DMS153 treated with DMSO at 0.1 percent for 48 hours (cell line): ENCODE measurements around the gene ZNF106.

ENCODE experiments used
- DNase-seq: peaks from one replicate; lab custom pipeline; 2025; ENCODE audit not compliant: unreplicated experiment; lab: John Stamatoyannopoulos, UW

The ZNF106 gene

DNA sequence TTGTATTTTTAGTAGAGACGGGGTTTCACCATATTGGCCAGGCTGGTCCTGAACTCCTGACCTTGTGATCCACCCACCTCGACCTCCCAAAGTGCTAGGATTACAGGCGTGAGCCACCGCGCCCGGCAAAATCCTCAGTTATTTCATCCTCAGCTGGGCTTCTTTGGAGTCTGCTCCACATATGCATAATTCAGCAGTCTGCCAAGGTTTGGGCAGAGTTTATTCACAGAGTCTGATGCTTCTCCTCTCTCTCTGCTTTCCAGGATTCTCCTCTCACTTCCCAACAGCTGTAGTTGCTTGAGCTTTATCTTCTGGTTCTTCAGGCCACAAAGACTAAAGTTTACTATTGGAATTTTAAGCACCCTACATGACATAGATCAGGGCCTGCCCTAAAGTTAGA is 8.2 kb downstream of the ZNF106 start:
- DNase-seq = no peak

DNA sequence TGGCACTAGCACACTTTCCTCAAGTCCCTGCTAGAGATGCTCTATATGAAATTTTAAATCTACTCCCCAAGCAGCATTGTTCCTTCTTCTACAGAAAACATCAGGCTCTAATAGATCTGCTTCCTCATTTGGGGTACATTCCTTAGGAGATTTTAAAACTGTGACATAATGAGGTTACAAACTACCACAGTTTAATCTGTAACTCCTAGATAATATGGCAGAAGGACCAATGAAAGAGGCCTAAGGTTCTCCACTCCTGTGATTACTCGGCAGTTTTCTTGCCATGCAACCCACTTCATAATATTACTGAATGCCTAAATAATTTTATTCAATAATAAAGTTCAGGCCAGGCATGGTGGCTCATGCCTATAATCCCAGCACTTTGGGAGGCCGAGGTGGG is 16.1 kb downstream of the ZNF106 start:
- DNase-seq = no peak

DNA sequence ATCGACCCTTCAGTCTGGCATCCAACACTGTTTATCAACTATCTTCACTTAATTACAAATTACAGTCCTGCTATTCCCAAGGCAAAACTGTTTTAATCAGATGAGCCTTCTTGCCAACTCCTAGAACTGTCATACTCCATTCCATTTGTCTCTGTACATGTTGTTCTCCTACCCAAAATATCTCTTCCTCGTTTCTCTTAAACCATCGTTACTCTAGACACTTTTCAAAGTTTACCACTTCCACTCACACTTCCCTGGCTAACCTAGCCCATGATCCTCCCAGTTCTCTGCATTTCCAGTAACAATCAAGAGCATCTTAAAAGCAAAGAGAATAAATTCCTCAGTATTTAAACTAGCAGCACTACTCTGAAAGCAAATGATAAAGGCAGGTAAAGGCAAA is 19.9 kb downstream of the ZNF106 start:
- no peak for DNase-seq

DNA sequence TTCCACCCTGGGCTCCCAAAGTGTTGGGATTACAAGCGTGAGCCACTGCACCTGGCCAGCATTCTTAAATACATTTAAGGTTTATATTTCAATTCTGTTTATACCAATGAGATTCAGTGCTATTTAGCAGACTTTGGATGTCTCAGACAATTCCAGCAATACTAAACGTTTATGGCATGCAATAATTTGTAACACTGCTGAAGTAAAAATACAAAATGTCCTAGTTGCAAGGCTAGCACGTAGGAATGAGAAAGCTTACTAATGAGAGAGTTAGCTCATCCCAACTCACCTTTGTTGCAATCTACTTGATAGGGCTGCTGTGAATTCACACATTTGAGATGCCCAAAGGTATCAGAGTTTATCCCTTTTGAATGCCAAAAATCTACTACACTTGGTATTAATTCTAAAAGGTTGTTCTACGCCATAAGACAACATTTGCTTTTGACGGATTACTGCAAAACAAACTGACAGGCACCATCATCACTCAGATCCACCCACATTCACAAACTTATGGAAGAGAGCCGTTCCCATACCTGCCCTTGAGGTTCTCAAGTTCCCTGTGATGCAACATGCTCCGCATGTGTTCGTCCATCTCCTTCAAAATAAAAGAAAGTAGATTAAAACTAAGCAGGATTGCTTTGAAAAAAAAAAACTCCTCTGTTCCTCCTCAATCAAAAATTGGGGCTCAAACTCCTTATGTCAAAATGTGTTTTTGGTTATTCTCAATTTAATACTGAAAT is 25.3 kb downstream of the ZNF106 start:
- DNase-seq = no peak

DNA sequence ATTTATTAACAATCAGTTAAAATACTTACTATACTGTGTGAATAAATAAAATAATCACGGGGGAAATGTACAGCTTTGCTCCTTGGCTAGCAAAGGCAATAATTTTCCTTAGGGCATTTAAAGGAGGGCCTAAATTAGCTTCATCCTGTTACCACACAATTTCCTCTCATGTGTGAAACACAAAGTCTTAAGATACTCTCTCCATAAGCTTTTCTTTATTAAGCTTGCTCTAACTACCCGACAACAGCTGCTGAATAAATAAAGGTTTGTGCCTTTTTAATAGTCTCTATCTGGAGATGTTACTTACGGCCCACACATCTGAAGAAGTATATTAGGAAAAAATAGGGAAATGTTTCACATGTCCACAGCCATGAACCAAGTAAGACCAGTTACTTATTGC is 29.7 kb downstream of the ZNF106 start:
- DNase-seq = no peak

DNA sequence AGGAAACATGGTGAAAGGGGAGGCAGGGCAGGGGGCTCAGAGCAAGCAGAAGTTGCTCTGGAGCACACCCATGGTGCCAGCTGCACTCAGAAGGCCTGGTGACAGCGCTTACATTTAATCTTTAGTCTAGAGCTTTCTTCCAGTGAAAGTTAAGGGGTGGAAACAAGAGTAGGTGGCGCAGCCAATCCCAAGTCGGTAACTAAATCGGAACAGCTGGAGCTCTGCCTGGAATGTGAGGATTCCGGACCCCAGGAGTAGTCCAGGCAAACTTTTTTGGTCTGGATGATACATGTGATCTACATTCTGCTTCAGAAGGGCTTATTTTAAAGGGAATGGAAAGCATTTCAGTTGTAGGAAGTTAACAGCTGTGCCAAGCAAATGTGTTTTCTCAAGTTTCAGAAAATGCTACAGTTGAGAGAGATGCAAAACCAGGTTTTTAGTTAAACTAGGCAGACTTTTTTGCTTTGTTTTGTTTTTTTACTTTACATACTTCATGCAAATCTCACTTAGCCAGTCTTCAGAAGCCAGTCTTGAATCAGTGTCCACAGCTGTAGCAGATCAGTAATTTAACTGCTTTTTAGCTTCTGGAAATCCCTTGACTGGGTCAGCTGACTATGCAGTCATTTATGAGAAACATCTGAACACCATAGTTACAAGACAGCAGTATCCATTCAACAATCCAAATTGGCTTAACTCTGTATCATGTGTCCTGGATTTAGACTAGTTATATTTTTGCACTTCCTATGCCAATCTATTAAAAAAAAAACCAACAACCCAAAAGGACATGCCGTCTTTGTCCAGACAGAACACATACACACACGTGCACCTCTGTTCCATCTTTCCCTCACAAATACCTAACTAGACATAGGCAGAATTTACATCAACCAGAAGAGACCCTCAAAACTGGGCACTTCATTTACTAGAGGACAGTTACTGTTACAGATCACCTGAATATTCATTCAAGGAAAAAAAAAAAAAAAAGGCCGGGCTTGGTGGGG is 33.2 kb downstream of the ZNF106 start:
- no peak for DNase-seq

DNA sequence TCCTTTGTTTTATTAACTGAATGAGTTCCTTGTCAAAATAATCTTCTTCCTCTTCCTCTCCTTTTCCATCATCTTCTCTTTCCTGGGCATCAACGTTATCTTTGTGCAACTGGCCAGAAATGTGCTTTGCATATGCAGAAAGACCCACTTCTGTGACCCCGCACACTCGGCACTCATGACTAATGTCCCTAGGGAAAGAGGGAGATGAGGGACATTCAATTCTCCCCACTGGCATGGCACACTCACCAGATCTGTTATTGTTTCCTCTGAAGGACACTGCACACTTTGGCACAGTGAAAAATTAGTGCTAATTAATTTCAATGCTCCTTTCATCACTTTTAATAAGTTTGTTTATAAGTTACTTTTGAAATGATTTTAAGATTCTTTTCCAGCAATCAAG is 34.0 kb downstream of the ZNF106 start:
- DNase-seq = no peak

DNA sequence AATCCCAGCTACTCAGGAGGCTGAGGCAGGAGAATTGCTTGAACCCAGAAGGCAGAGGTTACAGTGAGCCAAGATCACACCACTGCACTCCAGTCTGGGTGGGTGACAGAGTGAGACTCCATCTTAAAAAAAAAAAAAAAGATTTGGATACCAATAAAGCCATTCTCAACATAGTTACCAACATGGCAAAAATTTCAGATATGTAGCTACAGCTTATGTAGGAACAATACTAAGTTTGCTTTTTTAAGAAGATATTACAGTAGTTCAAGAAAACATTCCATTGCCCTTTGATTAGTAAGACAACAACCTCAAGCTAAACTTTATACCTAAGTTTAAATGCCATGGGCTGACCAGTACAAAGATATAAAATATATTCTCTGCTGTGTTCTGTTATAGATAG is 34.4 kb downstream of the ZNF106 start:
- no peak for DNase-seq

DNA sequence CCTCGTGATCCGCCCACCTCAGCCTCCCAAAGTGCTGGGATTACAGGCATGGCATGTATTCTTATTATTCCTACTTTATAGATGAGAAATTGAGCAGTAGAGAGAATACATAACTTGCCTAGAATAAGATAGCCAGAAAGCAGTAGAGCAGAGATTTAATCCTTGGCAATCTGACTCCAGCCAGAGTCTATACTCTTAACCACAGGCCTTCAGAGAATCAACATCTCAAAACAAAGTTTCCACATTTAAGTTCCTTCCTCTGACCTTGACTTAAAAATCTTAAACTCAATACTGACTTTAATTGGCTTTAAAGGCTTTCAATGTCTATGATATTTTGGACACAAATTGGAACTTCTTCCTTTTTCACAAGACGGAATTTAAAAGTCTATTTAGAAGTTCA is 37.1 kb downstream of the ZNF106 start:
- no peak for DNase-seq

DNA sequence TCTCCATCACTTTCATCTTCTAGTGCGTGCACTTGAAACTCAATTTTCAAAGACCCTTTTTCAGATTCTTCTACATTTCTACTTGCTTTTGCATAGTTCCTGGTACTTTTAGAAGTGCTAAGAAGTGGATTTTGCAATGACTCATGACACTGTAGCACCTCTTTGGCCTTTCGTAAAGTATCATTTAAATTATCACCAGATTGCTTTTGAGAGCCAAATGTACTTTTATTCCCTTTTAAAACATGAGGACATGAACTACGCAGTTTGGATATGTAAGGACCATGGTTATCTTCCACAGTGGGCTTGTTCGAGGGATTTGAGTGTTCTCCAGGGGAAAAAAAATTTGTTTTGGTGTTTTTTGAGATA is 40.5 kb downstream of the ZNF106 start:
- DNase-seq = no peak

DNA sequence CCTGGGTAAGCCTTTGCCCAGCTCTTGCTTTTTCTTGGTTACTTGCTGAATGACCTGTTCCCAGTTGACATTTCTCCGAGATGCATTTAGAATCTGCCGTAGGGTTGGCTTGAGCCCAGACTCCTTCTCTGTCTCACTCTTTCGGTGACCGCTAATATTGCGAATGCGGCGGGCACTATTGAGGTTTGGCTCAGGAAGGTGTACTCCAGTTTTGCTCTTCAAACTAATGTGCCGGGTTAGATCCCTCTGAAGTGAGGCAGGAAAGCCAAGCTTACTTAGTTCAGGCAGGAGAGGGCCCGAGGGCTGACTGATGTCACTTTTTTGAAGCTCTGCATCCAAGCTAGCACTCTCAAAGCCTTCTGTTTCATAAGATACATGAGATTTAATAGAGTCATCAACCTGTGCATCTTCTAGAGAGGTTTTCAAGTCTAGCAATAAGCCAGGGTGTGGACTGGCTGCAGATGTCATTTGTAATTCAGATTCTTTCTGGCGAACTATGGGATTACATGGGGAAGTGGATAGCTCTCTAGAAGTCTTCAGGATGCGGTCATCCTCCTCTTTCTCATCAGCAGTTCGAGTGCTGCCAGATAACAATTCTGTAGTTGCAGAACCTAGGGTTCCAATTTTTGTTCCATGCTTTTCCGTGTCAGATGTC is 41.0 kb downstream of the ZNF106 start:
- no peak for DNase-seq

DNA sequence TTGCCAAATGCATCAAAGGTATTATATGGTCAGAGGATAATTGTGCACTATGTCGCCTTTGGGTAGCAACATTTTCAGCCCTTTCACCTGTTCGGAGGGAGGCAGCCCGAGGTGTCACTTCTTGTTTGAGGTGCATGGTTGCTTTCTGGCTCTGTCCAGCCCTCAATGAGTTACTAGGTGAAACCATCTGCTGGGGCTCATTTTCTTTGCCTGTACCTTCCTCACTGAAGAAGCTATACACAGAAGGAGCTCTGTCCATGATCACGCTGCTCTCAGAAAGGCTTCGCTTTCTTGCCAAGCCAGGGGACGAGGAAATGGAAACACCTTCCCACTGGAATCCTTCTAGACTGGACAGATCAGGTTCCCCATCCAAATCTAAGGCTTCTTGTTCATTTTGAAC is 42.7 kb downstream of the ZNF106 start:
- DNase-seq = no peak

DNA sequence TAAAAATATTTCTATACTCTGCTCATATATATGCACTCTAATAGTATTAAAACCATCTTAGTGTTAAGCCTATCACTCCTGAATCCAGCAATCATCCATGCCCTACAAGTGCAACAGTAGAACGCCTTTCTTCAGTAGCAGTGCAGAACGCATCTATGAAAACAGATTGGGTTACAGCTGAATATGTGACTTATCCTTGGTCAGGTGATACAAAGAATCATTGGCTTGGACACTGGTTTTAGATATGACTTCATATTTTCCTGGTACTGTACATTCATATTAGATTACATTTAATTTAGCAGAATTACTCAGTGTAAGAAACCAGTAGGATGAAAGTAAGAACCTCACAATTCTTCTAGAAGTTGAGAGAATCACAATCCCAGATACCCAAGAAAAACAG is 43.3 kb downstream of the ZNF106 start:
- no peak for DNase-seq

DNA sequence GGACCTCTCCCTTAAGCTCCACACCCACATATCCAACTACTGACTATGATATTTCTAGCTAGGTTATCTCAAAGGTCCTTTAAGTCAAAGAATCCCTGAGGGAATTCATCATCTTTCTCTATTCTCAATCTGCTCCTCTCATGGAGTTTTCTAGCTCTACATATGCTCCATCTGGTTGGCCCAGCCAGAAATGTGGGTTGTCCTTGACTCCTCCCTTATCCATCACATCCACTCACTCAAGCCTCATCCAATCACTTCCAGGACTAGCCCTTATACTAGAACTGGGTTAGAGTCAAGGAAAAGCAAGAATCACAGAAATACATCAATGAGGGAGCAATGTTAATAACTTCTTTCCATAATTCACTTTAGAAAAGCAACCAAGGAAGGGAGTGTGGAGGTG is 45.4 kb downstream of the ZNF106 start:
- DNase-seq = no peak

DNA sequence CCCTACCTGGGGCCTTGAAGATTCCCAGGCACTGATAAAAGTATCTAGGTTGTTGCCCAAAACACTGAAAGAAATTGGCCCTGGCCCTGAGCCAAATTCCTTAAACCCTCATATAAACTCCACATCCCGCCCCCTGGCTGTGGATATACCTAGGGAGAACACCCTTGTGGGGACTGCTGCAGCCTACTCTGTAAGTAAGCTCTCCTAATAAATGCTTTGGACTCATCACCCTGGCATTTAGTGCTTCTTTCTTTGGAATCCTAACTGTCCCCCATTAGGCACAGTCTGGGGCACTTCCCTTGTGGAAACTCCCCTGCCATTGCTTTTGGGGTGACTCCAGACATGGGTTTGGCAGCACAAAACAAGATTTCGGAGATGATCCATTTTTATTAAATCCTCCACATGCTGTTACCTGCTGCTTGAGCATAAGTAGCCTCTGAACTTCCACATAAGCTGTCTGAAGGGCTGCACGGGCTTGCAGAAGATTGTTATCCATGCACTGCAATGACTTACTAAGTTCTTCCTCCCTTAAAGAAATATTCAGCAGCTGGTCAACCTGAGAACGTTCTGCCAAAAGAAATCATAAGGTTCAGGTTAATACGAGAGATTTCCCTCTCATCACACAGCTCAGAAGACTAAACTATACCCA is 46.4 kb downstream of the ZNF106 start:
- no peak for DNase-seq

DNA sequence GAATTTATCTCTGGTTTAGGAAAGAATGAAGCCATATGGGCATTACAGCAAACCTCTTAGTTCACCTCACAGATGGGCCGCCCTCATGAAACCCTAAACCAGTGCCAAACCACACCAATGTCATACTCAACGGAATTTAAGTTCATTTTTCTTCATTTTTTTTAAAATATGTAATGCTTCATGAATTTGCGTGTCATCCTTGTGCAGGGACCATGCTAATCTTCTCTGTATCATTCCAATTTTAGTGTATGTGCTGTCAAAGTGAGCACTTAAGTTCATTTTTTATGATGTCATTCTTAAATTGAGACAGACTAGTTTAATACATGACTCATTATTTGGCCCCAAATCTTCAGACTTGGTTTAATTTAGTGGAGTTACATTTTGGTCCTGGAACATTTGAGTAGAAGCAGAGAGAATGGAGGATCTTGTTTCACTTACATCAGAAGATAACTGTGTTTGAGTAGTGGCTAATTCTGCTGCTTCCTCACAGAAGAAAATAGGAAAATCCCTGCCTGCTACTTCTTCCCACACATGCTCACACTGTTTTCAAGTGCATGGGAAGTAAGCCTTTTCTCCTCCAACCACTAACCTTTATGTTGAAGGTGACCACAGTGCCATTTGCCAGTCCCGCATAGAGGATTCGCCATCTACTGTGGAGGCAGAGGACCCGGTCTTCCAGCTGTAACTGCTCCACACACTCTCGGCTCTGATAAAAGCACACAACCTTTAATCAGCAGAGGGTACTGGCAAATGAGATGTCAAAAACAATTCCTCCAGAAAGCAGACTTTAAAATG is 63.3 kb downstream of the ZNF106 start:
- DNase-seq = no peak

DNA sequence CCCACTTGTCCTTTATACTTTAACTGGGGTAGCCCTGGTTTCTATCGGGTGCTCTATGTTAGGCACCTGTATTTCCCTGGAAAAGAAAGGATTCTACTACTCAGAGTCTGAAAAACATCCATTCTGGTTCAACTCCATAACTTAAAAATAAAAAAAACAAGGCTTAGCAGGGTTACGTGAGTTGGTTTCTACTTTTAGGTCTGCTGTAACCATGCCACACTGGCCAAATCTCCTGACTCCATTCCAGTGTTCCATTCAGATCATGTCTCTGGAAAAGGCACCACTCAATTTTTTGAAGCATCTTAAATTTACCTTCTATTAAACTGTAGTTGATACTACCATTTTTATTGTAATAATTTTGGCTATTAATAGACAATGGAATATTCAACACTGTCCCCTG is 69.6 kb downstream of the ZNF106 start:
- no peak for DNase-seq

DNA sequence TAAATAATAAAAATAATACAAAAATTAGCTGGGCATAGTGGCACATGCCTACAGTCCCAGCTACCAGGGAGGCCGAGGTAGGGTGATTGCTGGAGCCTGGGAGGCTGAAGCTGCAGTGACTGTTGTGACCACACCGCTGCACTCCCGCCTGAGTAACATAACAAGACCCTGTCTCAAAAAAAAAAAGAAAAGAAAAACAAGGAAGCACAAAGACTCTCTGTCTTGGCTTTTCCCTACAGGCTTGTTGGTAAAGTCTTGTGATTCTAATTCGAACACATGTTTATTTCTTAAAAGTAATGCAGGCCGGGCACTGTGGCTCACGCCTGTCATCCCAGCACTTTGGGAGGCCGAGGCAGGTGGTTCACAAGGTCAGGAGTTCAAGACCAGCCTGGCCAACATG is 71.6 kb downstream of the ZNF106 start:
- DNase-seq = no peak

DNA sequence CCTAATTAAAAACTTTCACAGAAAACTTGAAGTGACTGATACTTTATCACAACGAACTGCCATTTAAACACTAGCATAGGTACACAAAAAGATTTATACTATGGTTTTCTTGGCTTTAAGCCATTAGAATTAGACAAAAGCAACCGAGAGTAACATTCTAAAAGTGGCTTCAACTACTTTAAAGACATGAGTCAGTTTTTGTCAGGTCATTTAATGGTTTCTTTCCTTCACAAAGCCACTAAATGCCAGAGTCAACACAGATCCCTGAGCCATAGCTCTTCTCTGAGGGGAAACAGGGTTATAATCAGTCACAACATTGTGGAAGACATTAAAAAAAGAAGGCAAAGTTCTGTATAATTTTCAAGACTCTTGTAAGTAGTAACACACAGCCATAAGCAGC is 77.0 kb downstream of the ZNF106 start:
- no peak for DNase-seq

DNA sequence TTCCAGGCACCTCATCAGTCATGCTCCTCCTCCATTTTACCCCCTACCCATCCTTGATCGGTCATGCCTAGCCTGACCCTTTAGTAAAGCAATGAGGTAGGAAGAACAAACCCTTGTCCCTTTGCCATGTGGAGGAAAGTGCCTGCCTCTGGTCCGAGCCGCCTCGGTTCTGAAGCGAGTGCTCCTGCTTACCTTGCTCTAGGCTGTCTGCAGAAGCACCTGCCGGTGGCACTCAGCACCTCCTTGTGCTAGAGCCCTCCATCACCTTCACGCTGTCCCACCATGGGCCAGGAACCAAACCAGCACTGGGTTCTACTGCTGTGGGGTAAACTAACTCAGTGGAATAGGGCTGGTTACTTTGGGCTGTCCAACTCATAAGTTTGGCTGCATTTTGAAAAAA is 79.1 kb downstream of the ZNF106 start:
- no peak for DNase-seq

DNA sequence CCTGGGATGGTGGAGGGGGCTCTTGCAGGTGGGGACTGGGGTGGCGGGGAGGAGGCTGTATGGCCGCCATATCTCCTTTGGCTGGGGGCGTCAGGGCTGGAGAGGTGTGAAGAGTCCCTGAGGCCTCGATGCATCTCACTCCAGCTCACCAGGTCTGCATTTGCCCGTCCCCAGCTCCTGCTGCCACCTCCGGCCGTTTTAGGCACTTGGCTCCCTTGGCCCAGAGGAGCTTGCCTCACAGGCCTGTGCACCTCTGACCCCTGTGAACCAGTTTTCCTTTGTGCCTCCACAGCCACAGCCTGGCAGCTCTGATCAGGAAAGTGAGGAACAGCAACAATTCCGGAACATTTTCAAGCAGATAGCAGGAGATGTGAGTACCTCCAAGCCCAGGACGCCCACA is 81.9 kb downstream of the ZNF106 start:
- no peak for DNase-seq
